ENCODE data around the gene SH2B3.
"Not testable (repeated sequence)": the region's sequence is repeated elsewhere in the genome, so short reads cannot be mapped to it uniquely, and the experiment has no call there.

- not testable (repeated sequence) for TF ChIP-seq EZH2phosphoT487 (IDR thresholded peaks at IDR 0.05; ENCODE audit: borderline replicate concordance, low read depth, low read length); CTCF (conservative IDR thresholded peaks at IDR 0.05; ENCODE audit: low read length)
Measured at GRCh38 chr12:111402490-111402824, 3.3 kb upstream of the SH2B3 start.
